NCI-H128 (cell line): ENCODE measurements around the gene PRAMEF27.
"Not testable (repeated sequence)": the region's sequence is repeated elsewhere in the genome, so short reads cannot be mapped to it uniquely, and the experiment has no call there.

Source experiments
- DNase-seq: peaks from one replicate; lab custom pipeline; 2025; ENCODE audit not compliant: unreplicated experiment; lab: John Stamatoyannopoulos, UW

Gene PRAMEF27

GRCh38 chr1:13056475-13056874 is at the start of gene PRAMEF27:
Gene PRAMEF27 (minus strand): TSS chr1:13056575. CDS start chr1:13053659, 2,916 bp downstream.
- not testable (repeated sequence) for DNase-seq

GRCh38 chr1:13070474-13070873 is 14.1 kb upstream of the PRAMEF27 start, which contains the start of gene PRAMEF25:
Gene PRAMEF25 (plus strand): TSS chr1:13070774. CDS start chr1:13073694, 2,920 bp downstream.
- DNase-seq, result not testable (repeated sequence)

- not testable (repeated sequence) for DNase-seq
Observed at GRCh38 chr1:13019846-13020245, 36.5 kb downstream of the PRAMEF27 start.

GRCh38 chr1:13011932-13012331 is 44.4 kb downstream of the PRAMEF27 start:
- DNase-seq, result not testable (repeated sequence)

- DNase-seq, result not testable (repeated sequence)
Observed at GRCh38 chr1:13009348-13009747, 47.0 kb downstream of the PRAMEF27 start.

- not testable (repeated sequence) for DNase-seq
Observed at GRCh38 chr1:13005732-13006131, 50.6 kb downstream of the PRAMEF27 start.
